GM12801 (cell line): ENCODE measurements around the gene BCL2.

Source experiments
- TF ChIP-seq, protein P1 (sequence below): IDR thresholded peaks from one replicate; pipeline ENCODE4 v1.5.1; 2011; ENCODE audit warnings: control low read depth; ENCODE audit not compliant: insufficient read length; ENCODE audit errors: extremely low read depth

BCL2 gene

GRCh38 chr18:63100630-63101055, 218.9 kb downstream of the BCL2 start:
- TF ChIP-seq, protein P1, sequence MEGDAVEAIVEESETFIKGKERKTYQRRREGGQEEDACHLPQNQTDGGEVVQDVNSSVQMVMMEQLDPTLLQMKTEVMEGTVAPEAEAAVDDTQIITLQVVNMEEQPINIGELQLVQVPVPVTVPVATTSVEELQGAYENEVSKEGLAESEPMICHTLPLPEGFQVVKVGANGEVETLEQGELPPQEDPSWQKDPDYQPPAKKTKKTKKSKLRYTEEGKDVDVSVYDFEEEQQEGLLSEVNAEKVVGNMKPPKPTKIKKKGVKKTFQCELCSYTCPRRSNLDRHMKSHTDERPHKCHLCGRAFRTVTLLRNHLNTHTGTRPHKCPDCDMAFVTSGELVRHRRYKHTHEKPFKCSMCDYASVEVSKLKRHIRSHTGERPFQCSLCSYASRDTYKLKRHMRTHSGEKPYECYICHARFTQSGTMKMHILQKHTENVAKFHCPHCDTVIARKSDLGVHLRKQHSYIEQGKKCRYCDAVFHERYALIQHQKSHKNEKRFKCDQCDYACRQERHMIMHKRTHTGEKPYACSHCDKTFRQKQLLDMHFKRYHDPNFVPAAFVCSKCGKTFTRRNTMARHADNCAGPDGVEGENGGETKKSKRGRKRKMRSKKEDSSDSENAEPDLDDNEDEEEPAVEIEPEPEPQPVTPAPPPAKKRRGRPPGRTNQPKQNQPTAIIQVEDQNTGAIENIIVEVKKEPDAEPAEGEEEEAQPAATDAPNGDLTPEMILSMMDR = no peak

DNA sequence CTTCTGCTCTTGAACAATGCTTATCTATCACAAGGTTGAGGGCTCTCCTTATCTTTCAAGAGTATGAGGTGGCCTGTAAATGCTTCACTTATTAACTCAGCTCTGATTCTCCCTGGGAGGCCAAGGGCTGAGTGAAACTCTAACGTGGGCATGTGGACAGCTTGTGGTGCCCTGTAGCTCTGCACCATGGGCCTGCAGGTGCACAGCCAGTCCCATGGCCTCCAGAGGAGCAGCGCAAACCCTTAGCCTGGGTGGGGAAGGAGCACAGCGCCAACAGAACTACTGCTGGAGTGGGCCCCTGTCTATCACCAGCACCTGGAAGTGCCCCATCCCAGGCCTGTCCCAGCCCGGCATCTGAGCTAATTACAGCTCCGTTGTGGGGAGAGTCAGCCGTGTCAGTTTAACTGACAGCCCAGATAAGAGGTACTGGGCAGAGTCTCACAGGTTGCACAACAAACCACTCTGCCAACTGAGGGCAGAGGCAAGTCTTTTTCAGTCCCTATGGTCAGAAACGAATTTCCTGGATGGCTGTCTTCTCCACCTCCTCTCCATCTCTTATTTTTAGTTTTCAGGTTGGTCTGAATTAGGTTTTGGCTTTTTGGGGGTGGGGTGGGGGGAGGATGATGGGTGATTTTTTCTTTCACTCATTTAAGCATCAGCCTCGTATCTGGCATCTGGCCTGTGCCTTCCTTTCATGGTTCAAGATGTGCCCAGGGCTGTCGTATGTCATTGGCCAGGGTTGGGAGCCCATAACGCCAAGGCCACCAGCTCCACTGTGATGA, 219.5 kb downstream of the BCL2 start:
- TF ChIP-seq, protein P1 = no peak

DNA sequence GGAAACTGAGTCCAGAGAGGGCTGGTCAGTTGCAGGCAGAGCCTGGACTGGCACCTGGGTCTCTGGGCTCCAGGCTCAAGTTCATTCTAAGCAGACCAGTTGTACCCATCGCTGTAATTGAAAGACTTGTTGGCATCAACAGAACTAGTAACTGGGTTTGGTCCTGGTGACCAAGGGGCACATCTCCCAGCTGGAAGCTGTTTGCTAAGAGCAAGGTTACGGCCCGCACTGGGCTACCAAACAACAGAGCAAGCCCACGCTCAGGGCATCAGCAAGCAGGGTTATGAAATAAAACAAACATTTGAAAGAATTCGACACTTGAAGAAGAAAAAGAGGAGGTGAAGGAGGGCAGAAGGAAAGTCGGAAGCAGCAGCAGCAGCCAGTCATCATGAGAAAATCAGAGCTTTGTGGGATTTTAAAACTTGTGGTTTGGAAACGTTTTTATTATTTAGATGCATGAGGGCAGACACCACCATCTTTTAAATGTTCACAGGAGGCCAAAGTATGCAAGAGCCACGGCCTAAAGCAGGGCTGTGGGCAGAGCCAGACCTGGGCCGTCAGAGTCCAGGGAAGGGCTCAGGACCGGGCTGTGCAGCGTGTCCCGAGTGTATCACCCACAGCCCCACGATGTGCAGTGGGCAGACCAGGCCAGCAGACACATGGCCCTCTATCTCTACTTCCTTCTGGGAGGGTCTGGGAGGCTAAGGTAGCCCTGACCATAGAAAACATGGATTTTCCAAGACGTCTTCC, 220.3 kb downstream of the BCL2 start:
- TF ChIP-seq, protein P1 = no peak

DNA sequence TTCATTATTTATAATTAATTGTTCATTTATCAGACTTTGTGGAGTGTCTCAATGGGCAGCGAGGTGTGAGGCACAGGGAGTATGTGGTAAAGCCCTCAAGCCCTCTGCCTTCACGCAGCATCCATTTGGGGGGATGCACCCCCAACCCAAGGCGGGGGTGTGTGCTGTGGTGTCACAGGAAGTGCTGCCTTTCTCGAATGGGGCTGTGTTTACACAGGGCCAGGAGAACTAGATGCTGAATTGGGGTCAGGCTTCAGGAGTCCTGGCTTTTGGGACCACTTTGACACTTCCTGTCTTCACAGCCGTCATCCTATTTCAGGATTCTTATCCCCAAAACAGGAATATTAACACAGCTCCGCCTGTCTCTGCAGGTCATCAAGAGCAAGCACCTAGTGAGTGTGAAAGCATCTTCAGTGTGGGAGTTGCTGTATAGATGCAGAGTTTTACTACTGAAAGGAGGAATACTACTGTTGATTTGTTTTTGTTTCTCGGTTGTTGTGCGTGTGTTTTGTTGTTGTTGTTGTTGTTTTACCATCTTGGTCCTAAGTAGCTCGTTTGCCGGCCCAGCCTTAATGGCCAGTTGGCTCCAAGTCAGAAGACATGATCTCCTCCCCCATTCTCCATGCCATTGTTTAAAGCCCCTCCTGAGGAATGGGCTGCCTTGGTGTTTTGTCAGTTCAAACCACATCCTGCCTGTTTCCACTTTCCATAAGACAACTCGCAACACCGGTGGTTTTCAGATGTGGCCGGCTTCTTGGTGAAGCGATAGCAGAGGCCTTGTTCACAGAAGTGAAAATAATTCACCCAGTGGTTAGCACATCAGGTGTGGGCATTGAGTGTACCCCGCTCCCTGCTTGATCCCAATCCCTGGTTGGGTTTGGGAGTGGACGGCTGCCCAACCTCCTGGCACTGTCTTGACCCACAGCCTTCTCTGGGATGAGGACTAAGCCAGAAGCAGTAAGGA, 221.3 kb downstream of the BCL2 start:
- TF ChIP-seq, protein P1 = no peak

DNA sequence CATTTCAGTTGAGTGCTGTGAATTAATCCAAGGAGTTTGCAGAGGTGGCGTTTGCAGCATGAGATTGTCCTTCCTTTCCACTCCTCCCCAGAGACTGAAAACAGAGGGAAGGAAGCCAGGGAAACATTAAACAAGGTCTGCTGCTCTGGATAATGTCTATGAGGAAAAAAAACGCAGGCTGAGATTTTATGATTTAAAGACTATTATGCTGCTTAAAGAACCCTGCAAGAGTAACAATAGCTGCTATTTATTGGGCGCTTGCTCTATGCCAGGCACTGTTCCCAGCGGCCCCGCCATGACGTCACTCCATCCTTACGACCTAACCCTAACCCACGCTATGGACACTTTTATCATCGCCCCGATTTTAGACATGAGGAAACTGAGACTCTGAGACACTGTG, 222.4 kb downstream of the BCL2 start:
- TF ChIP-seq, protein P1 = no peak

DNA sequence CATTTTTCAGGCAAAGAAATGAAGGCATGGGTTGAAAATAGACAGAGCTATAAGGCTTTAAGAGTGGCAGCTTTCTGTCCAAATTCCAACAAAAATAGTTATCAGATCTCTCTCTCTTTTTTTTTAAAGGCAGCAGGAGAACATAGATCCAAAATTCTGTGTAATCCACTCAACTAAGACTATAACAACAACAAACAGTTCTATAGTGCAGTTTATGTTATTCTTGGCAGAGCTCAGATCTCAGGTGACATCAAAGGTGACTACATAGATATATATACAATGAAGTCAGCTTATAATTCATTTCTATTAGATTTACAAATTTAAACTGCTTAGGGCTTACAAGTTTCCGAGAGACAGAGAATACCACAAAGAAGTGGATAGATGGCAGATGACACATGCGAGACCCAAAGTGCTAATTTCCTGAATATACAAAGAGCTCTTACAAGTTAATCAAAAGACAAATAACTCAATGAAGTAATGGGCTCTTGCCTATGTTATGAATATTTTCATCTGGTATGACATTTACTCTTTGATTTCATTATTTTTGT, 223.2 kb downstream of the BCL2 start:
- TF ChIP-seq, protein P1 = no peak

DNA sequence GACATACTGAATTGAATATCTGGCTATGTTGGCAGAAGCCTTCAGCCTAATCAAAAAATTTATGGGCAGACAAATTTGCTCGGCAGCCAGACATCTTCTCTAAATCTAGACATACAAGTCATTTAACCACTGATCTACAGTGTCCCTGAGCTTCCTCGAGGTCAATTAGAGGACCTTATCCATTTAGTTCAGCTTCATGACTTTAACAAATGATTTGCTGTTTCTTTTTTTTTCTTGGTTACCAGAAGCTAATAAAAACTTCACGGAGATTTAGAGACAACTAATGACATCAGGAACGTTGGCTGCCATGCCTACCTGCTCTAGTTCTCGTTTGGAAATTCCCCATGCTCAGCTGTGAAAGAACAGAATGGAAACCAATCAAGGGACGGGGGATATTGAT, 223.8 kb downstream of the BCL2 start:
- TF ChIP-seq, protein P1 = no peak
